Right lobe of liver (tissue), 6 donors: ENCODE data around the gene SLC35A3. TPM values are rescaled to one million over a fixed set of nuclear protein-coding genes. Genes with fewer than 3 reads are reported as not detected.

Experiments used
- ATAC-seq, 4 donors: fragments of 200-7000 bp; cut with Tn5 transposase; one replicate each; pipeline ENCODE4 v1.9.1; 2020; ENCODE audit warnings: mild to moderate bottlenecking in 4 of 4, moderate library complexity in 4 of 4
- DNase-seq, 3 donors: peaks; one replicate each; pipeline ENCODE4 v3.0.0-alpha.2; 2020
- H3K27ac ChIP-seq, 3 donors: fragments of 200-600 bp; one replicate each; pipeline ENCODE4 v1.8.0; 2022
- H3K27me3 ChIP-seq, 2 donors: fragments of 200-600 bp; one replicate each; pipeline ENCODE4 v1.8.0; 2022
- H3K36me3 ChIP-seq, 4 donors: fragments of 200-600 bp; sonication (generic) in 1 of 4; one replicate each; pipeline versions ENCODE4 v1.5.1 to v1.8.0; 2017 to 2022; ENCODE audit warnings: control low read depth in 1 of 4
- H3K4me1 ChIP-seq, 4 donors: fragments of 200-600 bp; sonication (generic) in 1 of 4; one replicate each; pipeline versions ENCODE4 v1.5.1 to v1.8.0; 2017 to 2022; ENCODE audit warnings: control low read depth in 1 of 4
- H3K4me3 ChIP-seq, 3 donors: fragments of 200-600 bp; one replicate each; pipeline ENCODE4 v1.8.0; 2022
- H3K9me3 ChIP-seq, 4 donors: fragments of 200-600 bp; sonication (generic) in 1 of 4; one replicate each; pipeline versions ENCODE4 v1.5.1 to v1.8.0; 2017 to 2022; ENCODE audit warnings: control low read depth in 1 of 4
- POLR2A ChIP-seq: fragments of 450-650 bp; IDR thresholded peaks from one replicate; pipeline ENCODE4 v1.6.1; 2017; ENCODE audit warnings: antibody characterized with exemption, mild to moderate bottlenecking
- WGBS: methylation state at CpG from one replicate; pipeline ENCODE4 v1.1.6; 2018; ENCODE audit warnings: low coverage, low lambda C conversion rate; ENCODE audit not compliant: insufficient coverage; ENCODE audit errors: missing lambda C conversion rate; 5-methylcytosine and 5-hydroxymethylcytosine counted together
- intact Hi-C, 2 donors: fragments of 100-400 bp; cut with DNase I; formaldehyde crosslinking; loops; one replicate each; pipeline versions ENCODE4 v1.11.2 to v1.14.1; 2022
- small RNA-seq, 2 experiments: library from RNA; depleted of rRNA; stranded (forward); fragments of <200 nt; gene quantifications; one replicate each; pipeline ENCODE3, GENCODE V24; 2016
- total RNA-seq, 6 experiments: library from RNA; depleted of rRNA in 2 of 6; stranded (reverse); fragments of >200 nt in 2 of 6; fragmentation: NEBNext Ultra II Directional in 3 of 6; extraction: Animal tissue kit (Norgen Biotek cat#: 25700) in 3 of 6; gene quantifications; one replicate each; pipeline versions ENCODE4 v1.1.0 to v1.2.4, GENCODE V29; 2016 to 2023
- TF ChIP-seq, protein P1 (sequence below), 4 donors: fragments of 200-600 bp in 3 of 4; fragments of 450-650 bp in 1 of 4; IDR thresholded peaks; one replicate each; pipeline versions ENCODE4 v1.5.1 to v1.8.0; 2016 to 2022; ENCODE audit warnings: antibody characterized with exemption in 4 of 4, mild to moderate bottlenecking in 2 of 4
- donor health status: DM: no; HTN: yes; CAD: no.
- donor health status: DM: no; HTN: no; CAD: no.
- donor health status: DM: no; HTN: no; CAD: no.
- donor health status: DM: no; HTN: yes; CAD: no.
- donor health status: DM: no; HTN: yes; CAD: no.

Gene SLC35A3
- total RNA-seq, 6 experiments from 2014 or later = 15.5 to 29.8 (median 23.8) TPM

DNA sequence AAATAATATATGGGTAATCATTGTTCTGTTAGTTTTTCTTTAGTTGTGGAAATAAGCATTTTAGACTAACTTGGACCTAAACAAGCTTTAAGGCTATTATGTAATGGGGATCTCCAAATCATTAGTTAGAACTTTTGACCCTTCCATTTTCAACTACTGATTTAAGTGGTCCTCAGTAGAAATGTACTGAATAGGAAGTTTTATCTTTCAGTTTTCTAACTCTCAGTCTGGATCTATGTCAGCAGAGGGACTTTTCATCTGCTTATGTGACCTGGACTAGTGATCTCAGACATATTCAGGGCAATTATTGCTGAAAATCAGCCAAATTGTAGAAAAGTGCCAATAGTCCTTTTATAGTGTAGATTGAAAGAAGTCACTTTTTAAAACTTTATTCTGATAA, 106.9 kb downstream of the SLC35A3 start:
- intact Hi-C loops = no loop called here
- TF ChIP-seq, protein P1, sequence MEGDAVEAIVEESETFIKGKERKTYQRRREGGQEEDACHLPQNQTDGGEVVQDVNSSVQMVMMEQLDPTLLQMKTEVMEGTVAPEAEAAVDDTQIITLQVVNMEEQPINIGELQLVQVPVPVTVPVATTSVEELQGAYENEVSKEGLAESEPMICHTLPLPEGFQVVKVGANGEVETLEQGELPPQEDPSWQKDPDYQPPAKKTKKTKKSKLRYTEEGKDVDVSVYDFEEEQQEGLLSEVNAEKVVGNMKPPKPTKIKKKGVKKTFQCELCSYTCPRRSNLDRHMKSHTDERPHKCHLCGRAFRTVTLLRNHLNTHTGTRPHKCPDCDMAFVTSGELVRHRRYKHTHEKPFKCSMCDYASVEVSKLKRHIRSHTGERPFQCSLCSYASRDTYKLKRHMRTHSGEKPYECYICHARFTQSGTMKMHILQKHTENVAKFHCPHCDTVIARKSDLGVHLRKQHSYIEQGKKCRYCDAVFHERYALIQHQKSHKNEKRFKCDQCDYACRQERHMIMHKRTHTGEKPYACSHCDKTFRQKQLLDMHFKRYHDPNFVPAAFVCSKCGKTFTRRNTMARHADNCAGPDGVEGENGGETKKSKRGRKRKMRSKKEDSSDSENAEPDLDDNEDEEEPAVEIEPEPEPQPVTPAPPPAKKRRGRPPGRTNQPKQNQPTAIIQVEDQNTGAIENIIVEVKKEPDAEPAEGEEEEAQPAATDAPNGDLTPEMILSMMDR (IDR thresholded peaks at IDR 0.05) = no peak
- no peak for TF ChIP-seq POLR2A
- Histone ChIP-seq H3K36me3 (peaks cover 0 to 48% (median 14%) of the 10 kb centered on the region in 4 donors), H3K9me3 (no peaks in the 10 kb centered on the region), H3K27ac (no peak overlapping the region), H3K4me1 (no peaks in the 10 kb centered on the region), H3K4me3 (no peak overlapping the region), H3K27me3 (no peaks in the 10 kb centered on the region)
- ATAC-seq = no peak
- no peak for DNase-seq

DNA sequence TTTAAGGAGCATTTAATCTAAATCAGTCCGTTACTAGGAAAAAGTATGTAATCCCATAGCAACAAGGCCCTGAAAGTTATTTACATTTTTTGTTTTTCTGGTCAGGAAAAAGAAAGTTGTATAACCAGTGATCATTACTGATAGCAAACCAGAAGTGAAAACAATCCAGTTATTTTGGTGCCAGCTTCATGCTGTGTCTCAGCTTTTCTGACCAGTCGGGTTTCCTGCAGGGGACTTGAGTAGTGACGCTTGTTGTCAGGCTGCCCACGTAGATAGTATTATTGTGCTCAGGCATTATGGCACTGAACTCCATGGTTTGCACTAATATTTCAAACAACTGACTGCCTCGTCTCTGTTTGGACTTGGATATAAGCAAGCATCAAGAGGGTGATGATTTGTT, 107.7 kb downstream of the SLC35A3 start:
- Histone ChIP-seq H3K4me3 (no peak overlapping the region), H3K36me3 (peaks cover 0 to 48% (median 12%) of the 10 kb centered on the region in 4 donors), H3K27me3 (no peaks in the 10 kb centered on the region), H3K9me3 (no peaks in the 10 kb centered on the region), H3K27ac (no peak overlapping the region), H3K4me1 (no peaks in the 10 kb centered on the region)
- no peak for DNase-seq
- intact Hi-C loops = no loop called here
- WGBS = 69% methylated on average over 4 of the region's 5 CpGs
- ATAC-seq = peak; percentile 33 to 57 (median 48)
- no peak for TF ChIP-seq POLR2A
- TF ChIP-seq, protein P1 (IDR thresholded peaks at IDR 0.05) = no peak

DNA sequence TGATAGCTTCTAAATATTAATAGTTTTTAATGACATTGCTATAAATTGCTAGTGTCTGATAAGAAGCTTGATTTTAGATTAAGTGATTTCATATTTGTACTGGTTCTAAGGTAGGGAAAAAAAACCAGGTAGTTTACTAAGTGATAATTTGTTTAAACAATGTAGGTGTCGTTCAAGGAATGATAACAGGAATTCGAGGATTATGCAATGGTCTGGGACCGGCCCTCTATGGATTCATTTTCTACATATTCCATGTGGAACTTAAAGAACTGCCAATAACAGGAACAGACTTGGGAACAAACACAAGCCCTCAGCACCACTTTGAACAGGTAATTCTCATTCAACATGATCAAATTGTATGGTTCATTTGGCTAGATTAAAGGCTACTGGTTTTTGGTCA, 110.5 kb downstream of the SLC35A3 start:
- TF ChIP-seq, protein P1 (IDR thresholded peaks at IDR 0.05) = no peak
- TF ChIP-seq POLR2A = no peak
- WGBS = 34% methylated on average over 3 of the region's 3 CpGs
- intact Hi-C loops = no loop called here
- no peak overlapping the region for H3K4me3 ChIP-seq
- H3K36me3 ChIP-seq = peaks cover 0 to 35% (median 8%) of the 10 kb centered on the region in 4 donors
- no peaks in the 10 kb centered on the region for H3K4me1 ChIP-seq
- no peaks in the 10 kb centered on the region for H3K27me3 ChIP-seq
- DNase-seq = no peak
- no peaks in the 10 kb centered on the region for H3K9me3 ChIP-seq
- no peak for ATAC-seq
- H3K27ac ChIP-seq = no peak overlapping the region

Small RNA genes lying within 50 kb of the gene (small RNA-seq; reads per million reads assigned to genes)
- gene RNU6-1318P (0 reads per million in 2 experiments), gene RNU6-750P (0 reads per million in 2 experiments)

Other genes with a start within 250 kb of the SLC35A3 start
- 10 to 100 TPM; 19.6 to 44.0 (median 31.4) TPM for gene FRRS1, start 203.4 kb upstream of the SLC35A3 start, total RNA-seq
- gene AGL, start 119.6 kb upstream of the SLC35A3 start, total RNA-seq = 10 to 100 TPM; 22.5 to 46.5 (median 33.5) TPM
- gene SASS6, start 162.9 kb downstream of the SLC35A3 start, total RNA-seq = 1 to 10 TPM in 4 of 6 experiments, under 1 TPM in 2; 0.84 to 2.4 (median 1.2) TPM
- gene TRMT13, start 163.2 kb downstream of the SLC35A3 start, total RNA-seq = 10 to 100 TPM in 1 of 6 experiments, 1 to 10 TPM in 5; 4.9 to 12.1 (median 6.9) TPM
- gene LRRC39, start 208.3 kb downstream of the SLC35A3 start, total RNA-seq = under 1 TPM in 4 of 6 experiments, not detected in 2; 0.10 to 0.39 (median 0.26) TPM